Endothelial cell of umbilical vein (primary cell): ENCODE measurements around the gene RAB4A. TPM values are rescaled to one million over a fixed set of nuclear protein-coding genes. Genes with fewer than 3 reads are reported as not detected.

Experiments
- BruUV-seq: library from RNA; stranded (reverse); fragments of 400-500 nt; replicated peaks from 2 replicates; lab custom pipeline; 2021; lab: Mats Ljungman, UMichigan
- CTCF ChIA-PET: fragments of 300-600, 350-600 bp; sonication (Branson Sonifier 250); formaldehyde crosslinking; loops from one replicate; lab custom pipeline; 2021; ENCODE audit warnings: antibody characterized with exemption, inconsistent platforms; lab: Charles Lee
- POLR2A ChIA-PET: fragments of 300-600, 350-600 bp; sonication (Branson Sonifier 250); formaldehyde crosslinking; loops from one replicate; lab custom pipeline; 2021; ENCODE audit warnings: antibody characterized with exemption, inconsistent platforms; lab: Charles Lee
- DNase-seq: peaks from one replicate; pipeline ENCODE4 v3.0.0-alpha.2; 2011; ENCODE audit warnings: low read depth, low spot score
- FAIRE-seq: peaks from 2 replicates; lab custom pipeline; 2011; peaks lifted over from hg19 to GRCh38; lab: Jason Lieb, UNC
- H2AFZ ChIP-seq: 2 replicates; pipeline ENCODE4 v1.6.0; 2012; ENCODE audit warnings: low read depth, low read length, control low read depth, inconsistent platforms
- H3K27ac ChIP-seq: 2 replicates; pipeline ENCODE4 v1.5.1; 2011; ENCODE audit warnings: low read depth, mild to moderate bottlenecking, control low read depth, low read length, moderate library complexity; ENCODE audit not compliant: insufficient read depth
- H3K27me3 ChIP-seq, 2 experiments: 2 replicates each; pipeline versions ENCODE4 v1.6.0 to v1.6.1; 2011; ENCODE audit warnings: low read length in 2 of 2, mixed read lengths in 1 of 2; ENCODE audit not compliant: control insufficient read depth in 2 of 2, insufficient read depth in 2 of 2
- H3K36me3 ChIP-seq, 2 experiments: 2 replicates in 1 of 2; 3 replicates in 1 of 2; pipeline ENCODE4 v1.5.1; 2011; ENCODE audit warnings: low read length in 2 of 2, mild to moderate bottlenecking in 1 of 2, moderate library complexity in 1 of 2; ENCODE audit not compliant: control insufficient read depth in 2 of 2, insufficient read depth in 2 of 2; ENCODE audit errors: extremely low read depth in 1 of 2
- H3K4me1 ChIP-seq: 3 replicates; pipeline ENCODE4 v1.5.1; 2011; ENCODE audit warnings: mild to moderate bottlenecking, low read length; ENCODE audit not compliant: control insufficient read depth, insufficient read depth; ENCODE audit errors: extremely low read depth
- H3K4me2 ChIP-seq: 2 replicates; pipeline ENCODE4 v1.6.1; 2011; ENCODE audit warnings: low read length, control low read depth, mixed read lengths; ENCODE audit not compliant: insufficient read depth
- H3K4me3 ChIP-seq, 3 experiments: fragments of 200-600 bp in 1 of 3; sonication (generic), shearing (Covaris generic) in 1 of 3; replicated peaks in 1 of 3; 2 replicates each; pipeline ENCODE4 v1.5.1; 2011 to 2016; ENCODE audit warnings: control low read depth in 3 of 3, low read length in 3 of 3, mild to moderate bottlenecking in 2 of 3, inconsistent platforms in 1 of 3, low read depth in 1 of 3, moderate library complexity in 1 of 3; ENCODE audit not compliant: insufficient read depth in 1 of 3
- H3K79me2 ChIP-seq: 2 replicates; pipeline ENCODE4 v1.6.0; 2012; ENCODE audit warnings: low read length, inconsistent platforms; ENCODE audit not compliant: control insufficient read depth, insufficient read depth
- H3K9ac ChIP-seq: replicated peaks from 2 replicates; pipeline ENCODE3; 2011; ENCODE audit warnings: low read length, control low read depth; ENCODE audit not compliant: insufficient read depth; ENCODE audit errors: extremely low read depth
- H3K9me1 ChIP-seq: replicated peaks from 3 replicates; pipeline ENCODE4 v1.6.0; 2011; ENCODE audit warnings: mild to moderate bottlenecking, low read length; ENCODE audit not compliant: control insufficient read depth, insufficient read depth; ENCODE audit errors: extremely low read depth
- H3K9me3 ChIP-seq: replicated peaks from 2 replicates; pipeline ENCODE4 v1.5.1; 2012; ENCODE audit warnings: low read length, inconsistent platforms; ENCODE audit not compliant: control insufficient read depth, insufficient read depth
- H4K20me1 ChIP-seq: replicated peaks from 2 replicates; pipeline ENCODE3; 2011; ENCODE audit warnings: mild to moderate bottlenecking, low read length; ENCODE audit not compliant: control insufficient read depth, insufficient read depth; ENCODE audit errors: extremely low read depth
- EZH2 ChIP-seq: IDR thresholded peaks from 2 replicates; pipeline ENCODE4 v1.6.1; 2012; ENCODE audit warnings: borderline replicate concordance, low read depth, mild to moderate bottlenecking, moderate library complexity, low read length, inconsistent platforms; ENCODE audit not compliant: severe bottlenecking
- POLR2A ChIP-seq: IDR thresholded peaks from 2 replicates; pipeline ENCODE4 v1.6.1; 2012; ENCODE audit warnings: low read depth, mild to moderate bottlenecking, control low read depth, low read length
- POLR2AphosphoS5 ChIP-seq: IDR thresholded peaks from 2 replicates; pipeline ENCODE4 v1.6.1; 2012; ENCODE audit warnings: low read depth, mild to moderate bottlenecking, control low read depth, low read length, moderate library complexity; ENCODE audit not compliant: insufficient read depth
- dilution Hi-C: fragments of 300-500 bp; cut with MboI; formaldehyde crosslinking; loops from one replicate; pipeline ENCODE4 v1.15.0; 2019; ENCODE audit warnings: low sequenced_read_pairs; ENCODE audit not compliant: extremely low pct_ligation_motif_present
- intact Hi-C: fragments of 100-400 bp; cut with micrococcal nuclease; formaldehyde crosslinking; loops from one replicate; pipeline ENCODE4 v1.10.0; 2022
- polyA plus RNA-seq, 4 experiments: library from polyadenylated mRNA; depleted of rRNA in 3 of 4; stranded (reverse) in 3 of 4; unstranded in 1 of 4; fragments of >200 nt; gene quantifications; 2 replicates each; pipeline versions ENCODE4 v1.2.1 to v1.2.3, GENCODE V29; 2011 to 2012; ENCODE audit warnings: missing spikeins in 1 of 4
- total RNA-seq: library from RNA; stranded (reverse); gene quantifications from 2 replicates; pipeline ENCODE4 v1.2.3, GENCODE V29; 2021
- TF ChIP-seq, protein P1 (sequence below), 2 donors: IDR thresholded peaks; 1 replicate in 1 of 2; 2 replicates in 1 of 2; pipeline ENCODE4 v1.5.1; 2011; ENCODE audit warnings: low read length in 2 of 2, mild to moderate bottlenecking in 2 of 2, moderate library complexity in 2 of 2, control low read depth in 1 of 2, inconsistent platforms in 1 of 2, low read depth in 1 of 2; ENCODE audit not compliant: insufficient read depth in 1 of 2; ENCODE audit errors: extremely low read depth in 1 of 2

RAB4A gene
- total and polyA plus RNA-seq, 2 donors (not counting 3 experiments of a cell fraction or from before 2014, with no cell fraction given) = 14.8 to 52.9 TPM

DNA sequence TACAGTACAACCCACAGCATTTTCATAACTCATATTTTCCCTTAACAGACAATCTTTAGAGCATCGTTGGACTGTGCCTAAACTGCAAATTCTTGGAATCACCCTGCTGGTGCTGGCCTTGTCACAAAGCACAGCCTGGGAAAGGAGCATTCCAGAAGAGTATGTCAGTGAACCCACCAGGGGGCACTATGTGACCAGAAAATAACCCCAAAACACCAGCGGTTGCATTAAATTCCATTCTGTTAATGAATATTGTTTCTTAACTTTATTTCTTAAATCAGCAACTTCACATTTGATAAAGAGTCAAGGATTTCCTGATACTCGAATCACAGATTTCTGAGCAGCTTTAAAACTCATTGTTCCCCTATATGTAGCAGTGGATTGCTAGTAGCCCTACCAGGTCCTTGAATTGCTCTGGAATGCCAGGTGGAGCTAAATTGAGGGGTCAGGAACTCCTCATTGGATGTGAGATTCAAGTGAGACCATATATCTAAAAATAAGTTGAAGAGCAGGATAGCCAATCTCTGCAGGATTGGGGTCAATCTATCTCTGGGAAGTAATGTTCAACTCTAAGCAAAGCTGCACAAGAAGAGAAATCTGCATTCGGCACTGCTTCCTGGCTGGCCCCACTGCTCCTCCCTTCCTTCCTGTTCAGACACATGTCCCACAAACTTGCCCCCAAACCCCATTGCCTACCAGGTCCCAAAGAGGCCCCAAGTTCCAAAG is 12.7 kb upstream of the RAB4A start:
- peak; percentile 94 for FAIRE-seq
- no peak for TF ChIP-seq EZH2
- TF ChIP-seq, protein P1, sequence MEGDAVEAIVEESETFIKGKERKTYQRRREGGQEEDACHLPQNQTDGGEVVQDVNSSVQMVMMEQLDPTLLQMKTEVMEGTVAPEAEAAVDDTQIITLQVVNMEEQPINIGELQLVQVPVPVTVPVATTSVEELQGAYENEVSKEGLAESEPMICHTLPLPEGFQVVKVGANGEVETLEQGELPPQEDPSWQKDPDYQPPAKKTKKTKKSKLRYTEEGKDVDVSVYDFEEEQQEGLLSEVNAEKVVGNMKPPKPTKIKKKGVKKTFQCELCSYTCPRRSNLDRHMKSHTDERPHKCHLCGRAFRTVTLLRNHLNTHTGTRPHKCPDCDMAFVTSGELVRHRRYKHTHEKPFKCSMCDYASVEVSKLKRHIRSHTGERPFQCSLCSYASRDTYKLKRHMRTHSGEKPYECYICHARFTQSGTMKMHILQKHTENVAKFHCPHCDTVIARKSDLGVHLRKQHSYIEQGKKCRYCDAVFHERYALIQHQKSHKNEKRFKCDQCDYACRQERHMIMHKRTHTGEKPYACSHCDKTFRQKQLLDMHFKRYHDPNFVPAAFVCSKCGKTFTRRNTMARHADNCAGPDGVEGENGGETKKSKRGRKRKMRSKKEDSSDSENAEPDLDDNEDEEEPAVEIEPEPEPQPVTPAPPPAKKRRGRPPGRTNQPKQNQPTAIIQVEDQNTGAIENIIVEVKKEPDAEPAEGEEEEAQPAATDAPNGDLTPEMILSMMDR (IDR thresholded peaks at IDR 0.05; ENCODE audit: extremely low read depth in 1 of 2, insufficient read depth in 1 of 2, low read depth in 1 of 2, low read length in 2 of 2) = peak; percentile 68 to 80
- TF ChIP-seq POLR2A = no peak
- TF ChIP-seq POLR2AphosphoS5 = no peak
- intact Hi-C loops = loop anchor here (1.0 to 5.0 kb wide), 8 partner anchors 85 to 1052 kb away; partner anchors contain the start of genes ABCB10, ACTA1 and CCSAP
- Histone ChIP-seq H3K79me2 (no peaks in the 10 kb centered on the region), H3K36me3 (no peaks in the 10 kb centered on the region), H3K27me3 (no peaks in the 10 kb centered on the region), H3K27ac (no peak overlapping the region), H3K9me1 (no peaks in the 10 kb centered on the region), H3K9ac (no peak overlapping the region), H3K4me2 (peak overlapping the region; percentile 32), H4K20me1 (no peaks in the 10 kb centered on the region), H2AFZ (peak overlapping the region; percentile 87), H3K4me3 (no peak overlapping the region), H3K4me1 (peaks cover 5% of the 10 kb centered on the region), H3K9me3 (no peaks in the 10 kb centered on the region)
- BruUV-seq = no TSS peak
- DNase-seq = peak; percentile 71
- dilution Hi-C loops = no loop called here
- ChIA-PET CTCF (interaction anchor here (0.6 to 10.6 kb wide), 34 partner anchors 12 to 1054 kb away, joined by 3 to 295 read pairs (median 4); partner anchors contain the start of genes ABCB10 and RAB4A), POLR2A (no interaction called here)

DNA sequence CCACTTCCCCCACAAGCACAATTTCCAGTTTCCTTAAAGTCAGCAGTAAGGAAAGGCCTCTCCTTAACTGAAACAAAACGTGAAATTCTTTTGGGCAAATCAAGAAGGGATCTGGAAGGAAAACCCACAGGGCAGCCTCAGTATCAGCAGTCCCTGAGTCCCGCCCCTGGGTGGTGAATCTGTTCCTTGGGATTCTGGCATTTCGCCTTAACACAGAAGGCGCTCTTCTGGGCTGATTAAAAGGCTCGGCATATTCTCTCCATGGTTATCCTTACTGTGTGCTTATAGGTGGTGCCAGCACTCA is 12.2 kb upstream of the RAB4A start:
- H3K27me3 ChIP-seq = no peaks in the 10 kb centered on the region
- H3K4me1 ChIP-seq = peaks cover 5% of the 10 kb centered on the region
- DNase-seq (peak; percentile 25), FAIRE-seq (no peak)
- ChIA-PET CTCF (interaction anchor here (0.6 to 10.6 kb wide), 34 partner anchors 11 to 1054 kb away, joined by 3 to 295 read pairs (median 4); partner anchors contain the start of genes ABCB10 and RAB4A), POLR2A (no interaction called here)
- no peak for TF ChIP-seq POLR2A
- intact Hi-C loops = loop anchor here (1.0 to 5.0 kb wide), 8 partner anchors 84 to 1052 kb away; partner anchors contain the start of genes ABCB10, ACTA1 and CCSAP
- H3K27ac ChIP-seq = no peak overlapping the region
- H3K79me2 ChIP-seq = no peaks in the 10 kb centered on the region
- H3K9me3 ChIP-seq = no peaks in the 10 kb centered on the region
- peak overlapping the region; percentile 87 for H2AFZ ChIP-seq
- H3K4me3 ChIP-seq = no peak overlapping the region
- no peaks in the 10 kb centered on the region for H4K20me1 ChIP-seq
- dilution Hi-C loops = no loop called here
- no TSS peak for BruUV-seq
- peak overlapping the region; percentile 32 for H3K4me2 ChIP-seq
- H3K36me3 ChIP-seq = no peaks in the 10 kb centered on the region
- H3K9me1 ChIP-seq = no peaks in the 10 kb centered on the region
- no peak overlapping the region for H3K9ac ChIP-seq
